CD14-positive monocyte (primary cell): ENCODE measurements around the gene RNF213. TPM values are rescaled to one million over a fixed set of nuclear protein-coding genes. Genes with fewer than 3 reads are reported as not detected.

Source experiments
- DNase-seq, 3 donors: peaks; one replicate each; pipeline ENCODE4 v3.0.0-alpha.2; 2011 to 2022
- H2AFZ ChIP-seq: 2 replicates; pipeline ENCODE4 v1.6.0; 2012; ENCODE audit warnings: mild to moderate bottlenecking, low read depth, low read length, inconsistent platforms; ENCODE audit not compliant: insufficient read depth, poor library complexity, severe bottlenecking
- H3K27ac ChIP-seq, 2 donors: 1 replicate in 1 of 2; 2 replicates in 1 of 2; pipeline ENCODE4 v1.5.1; 2012 to 2013; ENCODE audit warnings: low read length in 2 of 2, control low read depth in 1 of 2, inconsistent platforms in 1 of 2, low read depth in 1 of 2, mild to moderate bottlenecking in 1 of 2
- H3K27me3 ChIP-seq, 2 donors: one replicate each; pipeline versions ENCODE4 v1.6.0 to v1.6.1; 2011 to 2013; ENCODE audit warnings: low read length in 2 of 2; ENCODE audit not compliant: control insufficient read depth in 2 of 2, insufficient read depth in 2 of 2
- H3K36me3 ChIP-seq, 2 donors: replicated peaks in 1 of 2; 1 replicate in 1 of 2; 2 replicates in 1 of 2; pipeline versions ENCODE4 v1.5.1 to v1.6.1; 2012 to 2013; ENCODE audit warnings: low read length in 2 of 2, control low read depth in 1 of 2, inconsistent platforms in 1 of 2, mild to moderate bottlenecking in 1 of 2; ENCODE audit not compliant: insufficient read depth in 2 of 2, control insufficient read depth in 1 of 2
- H3K4me1 ChIP-seq, 2 donors: 1 replicate in 1 of 2; 2 replicates in 1 of 2; pipeline versions ENCODE4 v1.5.1 to v1.6.1; 2012 to 2013; ENCODE audit warnings: low read length in 2 of 2, control low read depth in 1 of 2, inconsistent platforms in 1 of 2, mild to moderate bottlenecking in 1 of 2, moderate library complexity in 1 of 2; ENCODE audit not compliant: insufficient read depth in 2 of 2, control insufficient read depth in 1 of 2
- H3K4me2 ChIP-seq: replicated peaks from 2 replicates; pipeline ENCODE3; 2012; ENCODE audit warnings: low read length, moderate library complexity, mild to moderate bottlenecking; ENCODE audit not compliant: poor library complexity, severe bottlenecking; ENCODE audit errors: extremely low read depth
- H3K4me3 ChIP-seq, 3 experiments: fragments of 200-600 bp in 1 of 3; sonication (generic) in 1 of 3; replicated peaks in 1 of 3; 1 replicate in 2 of 3; 2 replicates in 1 of 3; pipeline ENCODE4 v1.5.1; 2011 to 2013; ENCODE audit warnings: low read length in 3 of 3, mild to moderate bottlenecking in 3 of 3, control low read depth in 2 of 3, low read depth in 2 of 3, inconsistent platforms in 1 of 3, moderate library complexity in 1 of 3
- H3K79me2 ChIP-seq: 2 replicates; pipeline ENCODE4 v1.6.0; 2012; ENCODE audit warnings: mild to moderate bottlenecking, control low read depth, inconsistent platforms, low read length, moderate library complexity; ENCODE audit not compliant: insufficient read depth
- H3K9ac ChIP-seq: 2 replicates; pipeline ENCODE4 v1.6.0; 2017; ENCODE audit warnings: low read length, mild to moderate bottlenecking; ENCODE audit not compliant: insufficient read depth, poor library complexity, severe bottlenecking
- H3K9me3 ChIP-seq, 2 donors: replicated peaks in 1 of 2; 1 replicate in 1 of 2; 2 replicates in 1 of 2; pipeline versions ENCODE4 v1.5.1 to v1.6.1; 2012 to 2013; ENCODE audit warnings: low read length in 2 of 2, control low read depth in 1 of 2; ENCODE audit not compliant: control insufficient read depth in 1 of 2, insufficient read depth in 1 of 2
- H4K20me1 ChIP-seq: 2 replicates; pipeline ENCODE4 v1.6.0; 2012; ENCODE audit warnings: mild to moderate bottlenecking, low read length, control low read depth, moderate library complexity; ENCODE audit not compliant: insufficient read depth
- H3K27ac Mint-ChIP-seq, 7 donors: one replicate each; pipeline ENCODE4 v1.8.0; 2020; ENCODE audit warnings: mild to moderate bottlenecking in 7 of 7, mixed read lengths in 7 of 7, moderate library complexity in 6 of 7, inconsistent platforms in 2 of 7
- H3K27me3 Mint-ChIP-seq, 3 donors: one replicate each; pipeline ENCODE4 v1.8.0; 2021 to 2022; ENCODE audit warnings: low read depth in 3 of 3, mild to moderate bottlenecking in 3 of 3, mixed read lengths in 3 of 3, moderate library complexity in 3 of 3, inconsistent platforms in 1 of 3
- H3K36me3 Mint-ChIP-seq, 2 donors: one replicate each; pipeline ENCODE4 v1.8.0; 2020; ENCODE audit warnings: mixed read lengths in 2 of 2, inconsistent platforms in 1 of 2, mild to moderate bottlenecking in 1 of 2
- H3K4me1 Mint-ChIP-seq: one replicate; pipeline ENCODE4 v1.8.0; 2020; ENCODE audit warnings: mild to moderate bottlenecking, mixed read lengths
- H3K4me3 Mint-ChIP-seq, 2 donors: one replicate each; pipeline ENCODE4 v1.8.0; 2020; ENCODE audit warnings: mild to moderate bottlenecking in 2 of 2, mixed read lengths in 2 of 2, moderate library complexity in 1 of 2
- H3K9me3 Mint-ChIP-seq, 7 donors: one replicate each; pipeline ENCODE4 v1.8.0; 2020 to 2022; ENCODE audit warnings: mixed read lengths in 7 of 7, mild to moderate bottlenecking in 6 of 7, moderate library complexity in 6 of 7, inconsistent platforms in 2 of 7
- WGBS: methylation state at CpG from one replicate; pipeline ENCODE4 v1.1.5; 2013; ENCODE audit warnings: missing lambda C conversion rate; ENCODE audit not compliant: insufficient coverage; 5-methylcytosine and 5-hydroxymethylcytosine counted together
- intact Hi-C, 2 donors: fragments of 100-400 bp; cut with micrococcal nuclease; formaldehyde crosslinking; loops; one replicate each; pipeline versions ENCODE4 v1.15.0 to v1.15.1; 2023
- polyA plus RNA-seq, 3 donors: library from polyadenylated mRNA; depleted of rRNA in 1 of 3; unstranded in 2 of 3; stranded (reverse) in 1 of 3; fragments of 300-500 nt in 2 of 3; fragments of >200 nt in 1 of 3; fragmentation: Illumina TruSeq in 2 of 3; gene quantifications; 1 replicate in 2 of 3; 2 replicates in 1 of 3; pipeline ENCODE4 v1.2.3, GENCODE V29; 2012 to 2021
- TF ChIP-seq, protein P1 (sequence below): fragments of 200-600 bp; IDR thresholded peaks from one replicate; pipeline ENCODE4 v1.8.0; 2022; ENCODE audit warnings: antibody characterized with exemption, mild to moderate bottlenecking

The RNF213 gene
- polyA plus RNA-seq, 3 donors: 10.3 to 196 (median 18.1) TPM

DNA sequence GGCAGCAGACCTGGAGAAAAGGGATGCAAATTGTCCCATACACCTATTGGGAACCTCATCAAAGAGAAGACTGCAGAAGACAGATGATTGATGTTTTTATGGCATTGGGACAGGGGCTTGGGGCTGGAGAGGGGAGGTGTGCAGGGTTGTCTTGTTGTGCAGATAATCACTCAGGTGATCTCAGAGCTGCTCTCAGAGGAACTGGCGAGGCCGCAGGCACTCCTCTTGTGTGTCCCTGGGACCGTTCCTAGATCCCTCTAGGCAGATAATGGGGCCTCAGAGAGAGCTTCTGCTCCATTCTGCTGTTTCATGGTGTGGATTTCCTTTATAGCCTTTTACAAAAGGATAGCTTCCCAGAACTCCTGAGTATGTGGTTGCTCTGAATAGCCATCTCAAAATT, 1.6 kb downstream of the RNF213 start:
- Histone ChIP-seq H2AFZ (no peak overlapping the region), H3K36me3 (peaks cover 7 to 20% of the 10 kb centered on the region in 2 donors), H3K4me2 (peak overlapping the region; percentile 100), H3K9me3 (no peaks in the 10 kb centered on the region), H3K27ac (peak overlapping the region; percentile 87 to 94), H3K4me1 (peaks cover 40 to 62% of the 10 kb centered on the region in 2 donors), H3K9ac (no peak overlapping the region), H3K27me3 (no peaks in the 10 kb centered on the region), H3K4me3 (peak overlapping the region in 1 of 3 experiments; percentile 99), H3K79me2 (peaks cover 64% of the 10 kb centered on the region), H4K20me1 (peaks cover 50% of the 10 kb centered on the region)
- 33% methylated on average over 2 of the region's 3 CpGs for WGBS
- intact Hi-C loops: loop anchor here (5.0 kb wide), 5 partner anchors 40 to 170 kb away; partner anchors contain the start of genes EIF4A3 (in 2 of the 2), SGSH (in 2 of the 2), SLC26A11 (in 2 of the 2) and GAA (in 1 of the 2)
- TF ChIP-seq, protein P1, sequence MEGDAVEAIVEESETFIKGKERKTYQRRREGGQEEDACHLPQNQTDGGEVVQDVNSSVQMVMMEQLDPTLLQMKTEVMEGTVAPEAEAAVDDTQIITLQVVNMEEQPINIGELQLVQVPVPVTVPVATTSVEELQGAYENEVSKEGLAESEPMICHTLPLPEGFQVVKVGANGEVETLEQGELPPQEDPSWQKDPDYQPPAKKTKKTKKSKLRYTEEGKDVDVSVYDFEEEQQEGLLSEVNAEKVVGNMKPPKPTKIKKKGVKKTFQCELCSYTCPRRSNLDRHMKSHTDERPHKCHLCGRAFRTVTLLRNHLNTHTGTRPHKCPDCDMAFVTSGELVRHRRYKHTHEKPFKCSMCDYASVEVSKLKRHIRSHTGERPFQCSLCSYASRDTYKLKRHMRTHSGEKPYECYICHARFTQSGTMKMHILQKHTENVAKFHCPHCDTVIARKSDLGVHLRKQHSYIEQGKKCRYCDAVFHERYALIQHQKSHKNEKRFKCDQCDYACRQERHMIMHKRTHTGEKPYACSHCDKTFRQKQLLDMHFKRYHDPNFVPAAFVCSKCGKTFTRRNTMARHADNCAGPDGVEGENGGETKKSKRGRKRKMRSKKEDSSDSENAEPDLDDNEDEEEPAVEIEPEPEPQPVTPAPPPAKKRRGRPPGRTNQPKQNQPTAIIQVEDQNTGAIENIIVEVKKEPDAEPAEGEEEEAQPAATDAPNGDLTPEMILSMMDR: no peak
- peaks cover 60% of the 10 kb centered on the region for H3K4me1 Mint-ChIP-seq
- peaks cover 8 to 23% (median 9%) of the 10 kb centered on the region in 3 donors for H3K27me3 Mint-ChIP-seq
- no peak for DNase-seq
- peaks cover 9 to 17% of the 10 kb centered on the region in 2 donors for H3K36me3 Mint-ChIP-seq
- H3K4me3 Mint-ChIP-seq: peak overlapping the region; percentile 92 to 97
- peaks cover 0 to 2% (median 0%) of the 10 kb centered on the region in 7 donors for H3K9me3 Mint-ChIP-seq
- peak overlapping the region; percentile 86 to 98 (median 95) for H3K27ac Mint-ChIP-seq

DNA sequence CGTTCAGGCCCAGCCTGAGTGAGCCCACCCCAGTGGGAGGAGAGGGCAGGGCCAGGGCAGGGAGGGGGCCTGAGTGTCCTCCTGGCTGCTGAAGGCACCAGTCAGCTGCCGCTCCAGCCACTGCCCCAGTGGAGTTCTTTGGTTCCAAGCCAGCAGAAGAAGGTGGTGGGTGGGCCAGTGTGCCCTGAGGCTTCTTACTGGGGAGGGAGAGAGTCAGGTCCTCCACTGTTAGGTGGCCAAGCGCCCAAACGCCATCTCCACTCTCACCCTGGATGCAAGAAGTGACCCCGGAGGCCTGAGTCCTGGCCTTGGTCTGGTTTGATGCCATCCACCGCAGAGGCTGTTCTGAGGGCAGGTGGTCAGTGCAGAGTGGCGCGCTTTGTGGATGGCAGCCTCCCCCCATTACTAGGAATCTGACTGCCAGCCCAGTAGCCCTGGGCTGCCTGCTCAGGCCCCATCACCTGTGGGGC, 2.2 kb downstream of the RNF213 start:
- H3K9me3 ChIP-seq: no peaks in the 10 kb centered on the region
- peak overlapping the region; percentile 68 to 99 (median 74) for H3K4me3 ChIP-seq
- Mint-ChIP-seq H3K4me3 (peak overlapping the region; percentile 88 to 99), H3K4me1 (peaks cover 63% of the 10 kb centered on the region), H3K27me3 (peaks cover 9 to 20% (median 9%) of the 10 kb centered on the region in 3 donors), H3K36me3 (peaks cover 13 to 17% of the 10 kb centered on the region in 2 donors), H3K9me3 (peaks cover 0 to 2% (median 0%) of the 10 kb centered on the region in 7 donors), H3K27ac (peak overlapping the region; percentile 86 to 98 (median 96))
- 93% methylated on average over 5 of the region's 8 CpGs for WGBS
- TF ChIP-seq, protein P1: no peak
- peak overlapping the region; percentile 87 to 94 for H3K27ac ChIP-seq
- H3K9ac ChIP-seq: peak overlapping the region; percentile 75
- no peak overlapping the region for H2AFZ ChIP-seq
- intact Hi-C loops: loop anchor here (5.0 kb wide), 5 partner anchors 41 to 171 kb away; partner anchors contain the start of genes EIF4A3 (in 2 of the 2), SGSH (in 2 of the 2), SLC26A11 (in 2 of the 2) and GAA (in 1 of the 2)
- H4K20me1 ChIP-seq: peaks cover 55% of the 10 kb centered on the region
- H3K79me2 ChIP-seq: peaks cover 69% of the 10 kb centered on the region
- no peaks in the 10 kb centered on the region for H3K27me3 ChIP-seq
- H3K4me1 ChIP-seq: peaks cover 40 to 62% of the 10 kb centered on the region in 2 donors
- H3K36me3 ChIP-seq: peaks cover 12 to 25% of the 10 kb centered on the region in 2 donors
- peak overlapping the region; percentile 100 for H3K4me2 ChIP-seq
- no peak for DNase-seq
